ENCODE results near the gene IL1RAPL1.

DNA sequence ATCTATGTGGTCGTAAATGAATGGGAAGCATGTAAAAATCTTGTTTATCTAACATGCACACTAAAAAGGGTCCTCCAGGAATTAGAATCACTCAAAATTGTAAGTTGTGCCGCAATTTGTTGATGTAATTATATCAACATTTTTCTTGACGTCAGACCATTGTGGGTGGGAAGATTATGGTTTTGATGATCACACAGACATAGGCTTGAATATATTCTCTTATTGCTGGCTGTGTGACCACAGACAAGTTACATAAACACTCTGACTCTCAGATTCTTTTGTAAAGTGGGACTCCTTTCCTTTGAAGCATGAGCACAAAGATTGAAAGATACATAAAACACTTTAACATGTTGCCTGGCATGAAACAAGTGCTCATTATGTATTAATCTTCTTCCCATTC, 51.5 kb downstream of the IL1RAPL1 start:
- no peak for TF ChIP-seq GATA2 (IDR thresholded peaks at IDR 0.05; ENCODE audit: low read depth, low read length)
- TF ChIP-seq GATA3 (IDR thresholded peaks at IDR 0.05; ENCODE audit: low read depth, low read length): no peak
